ENCODE results near the gene NUP43.
"Not testable (repeated sequence)": the region's sequence is repeated elsewhere in the genome, so short reads cannot be mapped to it uniquely, and the experiment has no call there.

NUP43 gene

GRCh38 chr6:149746147-149746946 is at the start of gene NUP43:
TSS of gene NUP43 (minus strand) at chr6:149746529. CDS start at chr6:149746495, 34 bp downstream.
- in situ Hi-C loops (cut with MboI; ENCODE audit: low sequenced_read_pairs): no loop called here

DNA sequence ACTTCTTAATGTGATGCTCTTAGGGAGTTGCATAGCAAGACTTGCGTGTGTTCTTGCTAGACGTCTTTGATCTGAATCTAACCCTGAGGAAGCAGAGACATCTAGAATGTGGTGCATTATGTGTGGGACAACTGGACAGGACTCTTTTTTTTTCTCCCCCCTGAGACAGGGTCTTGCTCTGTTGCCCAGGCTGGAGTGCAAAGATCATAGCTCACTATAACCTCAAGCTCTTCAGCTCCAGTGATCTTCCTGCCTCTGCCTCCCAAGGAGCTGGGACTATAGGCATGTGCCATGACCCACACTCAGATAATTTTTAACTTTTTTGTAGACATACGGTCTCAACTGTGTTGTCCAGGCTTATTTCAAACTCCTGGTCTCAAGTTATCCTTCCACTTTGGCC is 37.2 kb upstream of the NUP43 start:
- in situ Hi-C loops (cut with MboI; ENCODE audit: low sequenced_read_pairs): no loop called here

DNA sequence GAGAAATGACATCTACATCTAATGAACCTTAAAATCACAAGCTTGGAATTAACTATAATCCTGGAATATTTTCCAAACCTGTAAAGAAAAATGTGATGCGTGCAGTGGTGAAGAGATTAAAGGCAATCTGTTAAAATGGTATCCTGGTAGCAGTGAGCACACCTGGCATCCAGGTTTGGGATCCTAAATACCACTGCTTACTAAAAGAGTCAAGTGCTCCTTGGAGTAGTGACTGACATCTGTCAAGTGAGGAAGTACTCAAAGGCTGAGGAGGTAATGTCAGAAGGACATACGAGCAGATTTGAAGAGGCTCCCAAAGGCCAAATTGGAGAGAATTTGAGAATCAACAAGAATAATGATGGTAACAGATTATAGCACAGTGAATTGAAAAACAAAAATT is 36.0 kb upstream of the NUP43 start:
- in situ Hi-C loops (cut with MboI; ENCODE audit: low sequenced_read_pairs): no loop called here

- in situ Hi-C loops (cut with MboI; ENCODE audit: low sequenced_read_pairs): no loop called here
Measured at GRCh38 chr6:149781715-149782114, 35.4 kb upstream of the NUP43 start.

DNA sequence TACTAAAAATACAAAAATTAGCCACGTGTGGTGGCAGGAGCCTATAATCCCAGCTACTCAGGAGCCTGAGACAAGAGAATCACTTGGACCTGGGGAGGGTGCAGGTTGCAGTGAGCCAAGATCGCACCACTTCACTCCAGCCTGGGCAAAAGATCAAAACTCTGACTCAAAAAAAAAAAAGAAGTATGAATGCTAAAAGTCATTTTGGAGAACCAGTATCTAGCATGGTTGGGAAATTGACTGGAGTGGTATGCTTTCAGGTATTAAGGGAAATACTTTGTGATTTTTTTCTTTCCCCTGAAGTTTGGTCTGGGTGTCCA is 33.3 kb upstream of the NUP43 start:
- in situ Hi-C loops (cut with MboI; ENCODE audit: low sequenced_read_pairs): no loop called here

- in situ Hi-C loops (cut with MboI; ENCODE audit: low sequenced_read_pairs): no loop called here
Measured at GRCh38 chr6:149777624-149778023, 31.3 kb upstream of the NUP43 start.

DNA sequence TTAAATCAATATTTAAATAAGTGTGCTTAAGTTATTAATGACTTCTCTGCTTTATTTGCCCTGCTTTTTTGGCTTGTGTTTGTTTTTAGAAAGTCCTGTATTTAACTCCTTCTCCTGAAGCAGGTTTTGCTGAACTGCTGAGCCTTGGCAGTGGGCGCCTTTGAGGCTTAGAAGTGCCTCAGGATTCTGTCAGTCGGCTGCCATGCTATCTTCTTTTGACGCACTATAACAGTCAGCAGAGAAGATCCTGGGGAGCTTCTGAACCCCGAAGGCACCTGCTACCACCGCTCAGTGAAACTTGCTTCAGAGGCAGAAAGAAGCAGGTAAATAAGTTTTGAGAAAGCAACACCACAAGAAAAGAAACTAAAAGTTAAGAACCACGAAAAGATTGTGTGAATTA is 25.6 kb upstream of the NUP43 start:
- in situ Hi-C loops (cut with MboI; ENCODE audit: low sequenced_read_pairs): no loop called here

DNA sequence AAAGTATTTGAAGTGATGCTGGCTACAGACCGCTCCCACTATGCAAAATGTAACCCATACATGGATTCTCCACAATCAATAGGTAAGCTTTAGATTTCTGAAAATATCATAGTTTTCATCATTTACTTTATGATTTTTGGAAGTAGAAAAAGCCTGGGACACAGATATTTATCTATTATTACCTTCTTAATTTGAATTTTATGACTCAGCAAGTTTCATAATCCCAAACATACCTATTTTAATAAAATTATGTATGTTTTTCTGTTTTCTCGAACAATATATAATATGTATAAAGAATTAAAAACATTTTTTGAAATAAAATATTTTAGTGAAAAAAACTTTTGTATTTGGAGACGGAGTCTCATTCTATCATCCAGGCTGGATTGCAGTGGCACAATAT is 24.9 kb upstream of the NUP43 start:
- in situ Hi-C loops (cut with MboI; ENCODE audit: low sequenced_read_pairs): no loop called here

- in situ Hi-C loops (cut with MboI; ENCODE audit: low sequenced_read_pairs): no loop called here
Measured at GRCh38 chr6:149769676-149770075, 23.3 kb upstream of the NUP43 start.

DNA sequence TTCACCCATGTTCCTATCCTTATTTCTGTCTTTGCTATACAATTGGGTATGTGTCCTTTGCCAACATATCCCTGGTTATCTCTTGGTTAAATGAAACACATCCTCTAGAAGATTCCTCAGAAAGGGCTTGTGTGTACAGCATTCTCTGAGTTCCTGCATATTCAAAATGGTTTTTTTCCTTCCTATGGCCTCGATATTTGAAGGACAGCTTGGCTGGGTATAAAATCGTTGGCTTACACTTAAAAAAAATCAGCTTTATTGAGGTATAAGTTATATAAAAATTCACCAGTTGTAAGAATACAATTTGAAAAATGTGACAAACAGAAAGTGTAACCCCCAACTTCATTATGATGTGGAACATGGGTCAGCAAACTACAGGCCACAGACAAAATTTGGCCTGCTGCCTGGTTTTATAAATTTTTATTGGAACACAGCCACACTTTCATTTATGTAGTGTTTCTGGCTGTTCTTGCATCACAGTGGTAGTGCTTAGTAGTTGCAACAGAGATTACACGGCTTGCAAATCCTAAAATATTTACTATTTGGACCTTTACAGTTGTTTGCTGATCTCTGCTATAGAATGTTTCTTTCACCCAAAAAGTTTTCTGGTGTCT is 19.9 kb upstream of the NUP43 start:
- in situ Hi-C loops (cut with MboI; ENCODE audit: low sequenced_read_pairs): no loop called here

- in situ Hi-C loops (cut with MboI; ENCODE audit: low sequenced_read_pairs): no loop called here
Measured at GRCh38 chr6:149763866-149764265, 17.5 kb upstream of the NUP43 start.

GRCh38 chr6:149761438-149761837 is 15.1 kb upstream of the NUP43 start:
- in situ Hi-C loops (cut with MboI; ENCODE audit: low sequenced_read_pairs): no loop called here

GRCh38 chr6:149756261-149756636 is 9.9 kb upstream of the NUP43 start:
- in situ Hi-C loops (cut with MboI; ENCODE audit: low sequenced_read_pairs): no loop called here

DNA sequence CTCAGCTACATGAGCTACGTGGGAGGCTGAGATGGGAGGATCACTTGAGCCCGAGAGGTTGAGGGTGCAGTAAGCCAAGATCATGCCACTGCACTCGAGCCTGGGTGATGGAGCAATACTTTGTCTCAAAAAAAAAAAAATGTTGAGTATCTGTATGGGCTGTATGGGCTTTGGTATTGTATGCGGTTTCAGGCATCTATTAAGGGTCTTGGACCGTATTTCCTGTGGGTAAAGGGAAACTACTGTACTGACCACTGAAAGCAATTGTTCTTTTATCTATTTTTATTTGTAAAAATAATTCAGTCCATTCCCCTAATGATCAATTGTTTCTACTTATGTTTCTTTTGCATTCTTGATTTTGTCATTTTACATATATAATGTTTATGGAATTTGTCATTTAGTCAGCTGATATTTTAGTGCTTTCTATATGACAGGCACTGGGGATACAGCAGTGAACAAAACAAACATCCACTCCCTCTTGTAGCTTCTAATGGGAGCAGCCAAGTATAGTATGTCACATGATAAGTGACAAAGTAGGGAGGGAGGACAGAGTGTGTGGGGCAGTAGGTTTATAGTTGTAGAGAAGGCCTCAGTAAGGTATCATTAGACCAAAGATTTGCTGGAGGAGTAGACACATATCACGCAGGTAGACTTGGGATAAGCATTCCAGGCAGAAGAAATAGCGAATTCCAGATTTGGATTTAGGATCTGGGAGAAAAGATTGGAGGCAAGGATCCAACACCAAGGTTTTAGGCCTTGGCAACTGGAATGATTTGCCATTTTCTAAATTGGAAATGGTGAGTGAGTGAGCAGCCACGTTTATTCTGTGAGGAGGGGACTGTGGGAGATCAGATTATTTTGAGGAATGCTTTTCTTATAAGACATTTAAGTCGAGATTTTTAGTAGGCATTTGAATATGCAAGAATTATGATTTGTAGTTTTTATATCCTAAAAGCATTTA is 9.3 kb upstream of the NUP43 start:
- in situ Hi-C loops (cut with MboI; ENCODE audit: low sequenced_read_pairs): no loop called here

- in situ Hi-C loops (cut with MboI; ENCODE audit: low sequenced_read_pairs): no loop called here
Measured at GRCh38 chr6:149754548-149754947, 8.2 kb upstream of the NUP43 start.

- in situ Hi-C loops (cut with MboI; ENCODE audit: low sequenced_read_pairs): not testable (repeated sequence)
Measured at GRCh38 chr6:149753374-149753637, 7.0 kb upstream of the NUP43 start.

DNA sequence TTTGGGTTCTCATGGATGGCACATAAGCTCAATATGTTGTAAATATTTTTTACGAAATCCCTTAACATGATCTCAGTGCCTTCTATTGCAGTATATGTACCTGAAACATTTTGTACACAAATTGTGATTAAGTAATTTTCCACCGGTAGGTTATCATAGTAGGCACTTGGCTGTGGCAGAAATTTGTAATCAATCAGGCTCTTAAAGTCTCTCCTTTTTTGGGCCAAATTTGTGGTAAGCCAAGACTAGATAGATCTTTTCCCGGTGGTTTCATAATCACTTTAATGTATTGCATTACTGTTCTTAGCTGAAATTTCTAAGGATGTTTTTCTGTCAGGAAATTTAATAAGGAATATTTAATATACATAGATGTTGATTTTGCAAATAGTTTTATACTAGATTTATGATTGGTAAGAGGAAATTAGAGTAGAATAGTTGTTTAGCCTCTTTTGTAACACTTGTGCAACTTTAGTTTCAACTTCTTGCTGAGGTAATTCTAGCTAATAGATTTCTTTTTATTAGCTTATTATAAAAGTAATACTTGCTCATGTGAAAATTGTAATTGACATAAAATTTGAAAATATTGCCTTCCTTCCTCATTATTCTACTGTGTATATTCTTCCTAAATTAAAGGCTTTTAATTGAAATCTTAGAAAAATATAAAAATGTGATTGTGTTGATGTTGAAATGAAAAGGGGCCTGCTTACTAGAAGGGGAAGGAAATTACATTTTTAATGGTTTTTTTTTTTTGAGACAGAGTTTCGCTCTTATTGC is 6.5 kb upstream of the NUP43 start:
- in situ Hi-C loops (cut with MboI; ENCODE audit: low sequenced_read_pairs): no loop called here

DNA sequence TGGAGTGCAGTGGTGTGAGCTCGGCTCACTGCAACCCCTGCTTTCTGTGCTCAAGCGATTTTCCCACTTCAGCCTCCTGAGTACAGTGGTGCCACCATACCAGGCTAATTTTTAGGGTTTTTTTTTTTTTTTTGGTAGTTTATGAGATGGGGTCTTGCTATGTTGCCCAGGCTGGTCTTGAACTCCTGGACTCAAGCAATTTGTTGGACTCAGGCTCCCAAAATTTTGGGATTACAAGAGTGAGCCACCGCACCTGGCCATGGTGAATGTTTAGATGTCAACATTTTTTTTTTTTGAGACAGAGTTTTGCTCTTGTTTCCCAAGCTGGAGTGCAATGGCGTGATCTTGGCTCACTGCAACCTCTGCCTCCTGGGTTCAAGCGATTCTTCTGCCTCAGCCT is 5.6 kb upstream of the NUP43 start:
- in situ Hi-C loops (cut with MboI; ENCODE audit: low sequenced_read_pairs): not testable (repeated sequence)

- in situ Hi-C loops (cut with MboI; ENCODE audit: low sequenced_read_pairs): no loop called here
Measured at GRCh38 chr6:149751239-149751638, 4.9 kb upstream of the NUP43 start.

GRCh38 chr6:149750136-149750609 is 3.8 kb upstream of the NUP43 start:
- in situ Hi-C loops (cut with MboI; ENCODE audit: low sequenced_read_pairs): no loop called here

GRCh38 chr6:149749594-149750135 is 3.3 kb upstream of the NUP43 start, which contains the start of gene PCMT1:
TSS of gene PCMT1 (plus strand) at chr6:149749741. CDS start at chr6:149749902, 161 bp downstream.
- in situ Hi-C loops (cut with MboI; ENCODE audit: low sequenced_read_pairs): no loop called here
